EL (cell line): ENCODE results near the gene CHST7.
"Not testable (repeated sequence)": the region's sequence is repeated elsewhere in the genome, so short reads cannot be mapped to it uniquely, and the experiment has no call there.

Experiments
- DNase-seq: peaks from one replicate; pipeline ENCODE4 v3.0.0-alpha.2; 2016

Gene CHST7, protein sequence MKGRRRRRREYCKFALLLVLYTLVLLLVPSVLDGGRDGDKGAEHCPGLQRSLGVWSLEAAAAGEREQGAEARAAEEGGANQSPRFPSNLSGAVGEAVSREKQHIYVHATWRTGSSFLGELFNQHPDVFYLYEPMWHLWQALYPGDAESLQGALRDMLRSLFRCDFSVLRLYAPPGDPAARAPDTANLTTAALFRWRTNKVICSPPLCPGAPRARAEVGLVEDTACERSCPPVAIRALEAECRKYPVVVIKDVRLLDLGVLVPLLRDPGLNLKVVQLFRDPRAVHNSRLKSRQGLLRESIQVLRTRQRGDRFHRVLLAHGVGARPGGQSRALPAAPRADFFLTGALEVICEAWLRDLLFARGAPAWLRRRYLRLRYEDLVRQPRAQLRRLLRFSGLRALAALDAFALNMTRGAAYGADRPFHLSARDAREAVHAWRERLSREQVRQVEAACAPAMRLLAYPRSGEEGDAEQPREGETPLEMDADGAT

DNA sequence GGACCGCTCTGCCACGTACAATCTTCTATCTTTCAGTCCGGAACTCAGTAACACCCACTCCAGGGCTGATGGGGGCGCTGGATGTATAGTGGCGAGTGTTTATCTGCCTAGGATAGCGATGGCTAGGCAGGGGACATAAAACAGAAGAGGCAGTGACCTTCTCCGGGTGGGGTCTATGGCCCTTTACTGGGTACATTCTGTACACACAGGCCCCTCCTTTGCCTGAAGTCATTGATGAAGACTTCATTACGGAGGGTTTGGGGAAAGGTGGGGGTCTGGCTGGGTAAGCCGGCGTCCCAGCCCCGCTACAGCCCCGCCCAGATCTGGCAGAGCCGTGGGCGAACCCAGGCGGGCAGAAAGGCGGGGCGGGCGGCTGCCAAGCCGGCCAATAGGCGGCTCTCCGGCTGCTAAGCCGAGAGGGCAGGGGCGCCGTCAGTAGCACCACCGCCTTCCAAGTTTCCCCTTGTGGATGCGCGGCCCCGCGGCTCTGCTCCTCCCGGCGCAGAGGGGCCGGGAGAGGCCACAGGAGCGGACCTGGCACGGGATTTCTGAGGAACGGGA lies at the start of gene CHST7:
Gene CHST7, plus strand, starts transcription at position 435 of the 561 bp plus-strand sequence. CDS start 167 bp downstream, outside the sequence.
- DNase-seq, result peak; percentile 72

DNA sequence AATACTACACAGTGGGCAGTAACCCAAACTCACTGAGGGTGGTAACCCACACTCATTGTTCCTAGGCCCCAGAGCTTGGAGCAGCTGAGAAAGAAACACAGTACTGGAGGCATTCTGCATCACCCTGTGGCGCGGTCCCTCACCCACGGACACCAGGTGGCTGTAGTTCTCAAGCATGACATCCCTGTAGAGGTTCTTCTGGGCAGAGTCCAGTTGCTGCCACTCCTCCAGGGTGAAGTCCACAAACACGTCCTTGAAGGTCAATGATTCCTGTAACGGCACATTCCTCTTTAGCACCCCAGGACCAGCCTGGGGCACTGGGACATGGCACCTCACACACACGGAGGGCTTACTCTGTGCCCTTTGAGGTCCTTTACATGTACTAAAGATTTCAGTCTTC lies 44.9 kb upstream of the CHST7 start:
- not testable (repeated sequence) for DNase-seq

DNA sequence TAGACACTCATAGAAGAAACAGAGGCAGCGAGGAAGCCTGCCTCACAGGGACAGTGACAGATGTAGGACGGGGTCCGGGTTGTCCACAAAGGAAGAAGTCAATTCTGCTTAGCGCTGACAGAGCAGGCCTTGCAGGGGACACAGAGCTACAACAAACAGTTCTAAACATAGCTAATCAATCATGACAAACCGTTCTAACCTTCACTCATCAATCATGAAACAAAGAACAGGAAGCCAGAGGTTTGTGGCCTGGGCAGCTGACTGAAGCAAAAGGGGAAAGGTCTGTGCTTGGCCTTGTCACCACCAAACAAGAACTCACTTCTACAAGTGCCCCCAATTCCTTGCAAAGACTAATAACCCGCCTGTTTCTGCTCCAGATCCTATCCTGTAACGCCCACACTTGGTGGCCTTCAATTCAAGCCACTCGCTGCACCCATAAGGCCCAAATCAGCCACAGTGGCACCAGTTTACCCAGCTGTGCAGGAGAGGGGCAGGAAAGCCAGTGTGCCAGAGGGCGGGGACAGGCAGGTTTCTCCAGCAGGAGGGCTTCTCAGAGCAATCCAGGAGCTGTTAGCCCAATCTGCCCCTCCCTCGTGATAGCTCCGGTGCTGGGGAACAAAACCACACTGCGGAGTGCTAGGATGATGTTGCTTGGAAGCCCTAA lies 43.7 kb upstream of the CHST7 start:
- not testable (repeated sequence) for DNase-seq

DNA sequence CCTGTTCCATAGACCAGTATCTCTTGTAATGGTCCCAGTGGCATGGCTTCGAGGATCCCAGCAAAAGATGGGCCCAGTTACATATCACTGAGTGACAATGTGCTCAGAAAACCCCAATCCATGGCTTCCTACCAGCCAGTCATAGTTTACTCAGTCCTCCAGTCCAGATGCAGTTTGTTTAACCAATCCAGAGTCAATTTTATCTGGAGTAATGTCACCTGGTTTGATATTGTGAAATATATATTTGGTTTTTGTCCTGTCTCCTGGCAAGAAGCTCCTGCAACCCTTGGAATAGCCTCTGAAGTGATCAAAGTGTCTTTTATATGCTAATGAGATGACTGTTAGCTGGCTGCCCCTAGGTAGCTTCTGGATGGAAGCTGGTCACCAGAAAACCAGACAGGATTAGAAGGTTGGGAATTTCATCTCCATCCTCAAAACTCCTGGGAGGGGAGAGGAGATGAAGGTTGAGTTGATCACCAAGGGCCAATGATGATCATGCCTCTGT lies 43.1 kb upstream of the CHST7 start:
- DNase-seq, result not testable (repeated sequence)

DNA sequence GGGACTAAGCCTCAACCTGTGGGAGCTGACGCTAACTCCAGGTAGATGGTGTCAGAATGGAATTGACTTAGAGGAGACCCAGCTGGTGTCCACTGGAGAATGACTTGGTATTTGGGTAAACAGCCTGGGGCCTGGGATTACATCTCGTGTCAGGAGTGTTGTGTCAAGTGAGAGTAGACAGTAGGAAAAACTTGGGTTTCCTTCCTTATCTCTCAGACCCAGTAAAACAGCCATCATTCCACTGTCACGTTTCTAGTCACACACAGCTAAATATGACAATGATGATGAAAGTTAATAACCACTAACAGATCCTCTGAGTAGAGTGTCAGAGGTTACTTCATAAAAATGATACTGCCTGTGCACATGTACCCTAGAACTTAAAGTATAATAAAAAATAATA lies 42.1 kb upstream of the CHST7 start:
- no peak for DNase-seq

DNA sequence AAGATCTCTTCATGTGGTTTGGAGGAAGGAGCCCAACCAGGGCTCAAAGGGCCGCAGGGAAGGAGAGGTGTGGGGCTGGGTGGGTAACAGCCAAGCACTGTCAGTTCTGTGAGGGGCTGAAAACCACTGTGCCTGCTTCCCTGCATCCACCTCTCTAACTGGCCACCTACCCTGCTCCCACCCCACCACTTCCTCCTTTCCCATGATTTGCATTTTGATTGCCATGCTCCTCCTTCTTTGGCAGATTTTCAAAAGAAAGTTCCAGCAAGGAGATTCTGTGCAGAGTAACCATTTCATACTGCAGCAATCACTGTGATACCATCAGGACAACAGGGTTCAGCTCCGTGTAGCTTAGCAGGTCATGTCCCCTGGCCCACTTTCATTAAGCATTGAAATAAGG lies 30.1 kb upstream of the CHST7 start:
- DNase-seq, result no peak

DNA sequence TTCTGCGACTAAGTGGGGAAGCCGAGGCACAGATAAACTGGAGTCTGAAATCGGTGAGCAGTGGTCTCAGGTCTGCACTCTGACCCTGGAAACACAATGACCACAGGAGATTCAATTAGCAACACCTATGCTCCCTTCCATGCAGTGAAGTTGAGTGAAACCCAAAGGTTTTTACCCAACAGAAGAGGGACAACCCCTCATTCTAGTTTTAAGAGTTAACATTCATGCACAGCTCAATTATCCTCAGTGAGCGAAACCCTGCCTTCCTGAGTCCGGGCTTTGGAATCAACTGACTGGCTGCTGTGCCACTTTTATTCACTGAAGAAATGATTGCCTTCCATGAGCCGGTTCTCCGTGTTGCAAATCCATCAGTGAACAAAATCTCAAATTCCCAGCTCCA lies 29.0 kb upstream of the CHST7 start:
- DNase-seq, result not testable (repeated sequence)

DNA sequence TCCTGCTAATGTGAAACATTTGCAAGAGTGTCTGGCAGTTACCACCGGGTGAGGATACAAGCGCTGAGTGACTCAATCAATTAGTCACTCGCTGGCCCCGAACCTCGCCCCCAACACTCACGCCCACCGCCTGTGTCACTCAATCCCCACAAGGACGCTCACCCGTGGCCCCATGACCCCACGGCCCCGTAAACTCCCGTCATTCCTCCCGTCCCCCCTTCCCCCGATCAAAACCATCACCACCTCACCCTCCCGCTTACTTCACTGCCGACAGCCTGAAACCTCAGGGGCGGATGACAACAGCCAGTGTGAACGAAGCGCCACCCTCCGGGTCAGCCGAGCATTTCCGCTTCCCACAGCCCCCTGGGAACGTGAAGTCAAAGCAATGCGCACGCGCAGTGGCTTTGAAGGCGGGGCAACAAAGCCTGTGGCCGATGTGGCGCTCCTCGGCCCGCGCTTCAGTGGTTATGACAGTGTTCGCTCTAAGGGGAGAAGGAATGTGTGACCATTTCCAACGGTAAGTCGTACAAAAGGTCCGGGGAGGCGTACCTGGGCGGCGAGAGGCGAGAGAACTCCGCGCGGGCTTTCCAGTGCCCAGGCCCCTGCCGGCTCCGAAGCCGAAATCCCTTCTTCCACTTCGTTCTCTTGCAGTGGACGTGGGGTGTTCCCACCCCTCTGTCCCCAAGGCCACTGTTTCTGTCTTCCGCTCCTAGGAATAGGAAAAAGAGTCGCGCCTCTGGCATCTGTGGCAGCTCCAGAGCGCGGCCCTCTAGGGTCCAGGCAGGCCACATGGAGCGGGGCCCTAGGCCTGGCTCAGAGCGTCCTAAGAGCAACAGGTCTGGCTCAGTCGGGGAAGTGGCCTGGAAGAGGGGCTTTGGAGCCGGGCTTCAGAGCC lies 28.2 kb upstream of the CHST7 start, which contains the start of gene ZNF674:
Gene ZNF674, minus strand, starts transcription at position 311 of the 895 bp plus-strand sequence. CDS start 3,334 bp downstream, outside the sequence.
- DNase-seq, result peak; percentile 90

DNA sequence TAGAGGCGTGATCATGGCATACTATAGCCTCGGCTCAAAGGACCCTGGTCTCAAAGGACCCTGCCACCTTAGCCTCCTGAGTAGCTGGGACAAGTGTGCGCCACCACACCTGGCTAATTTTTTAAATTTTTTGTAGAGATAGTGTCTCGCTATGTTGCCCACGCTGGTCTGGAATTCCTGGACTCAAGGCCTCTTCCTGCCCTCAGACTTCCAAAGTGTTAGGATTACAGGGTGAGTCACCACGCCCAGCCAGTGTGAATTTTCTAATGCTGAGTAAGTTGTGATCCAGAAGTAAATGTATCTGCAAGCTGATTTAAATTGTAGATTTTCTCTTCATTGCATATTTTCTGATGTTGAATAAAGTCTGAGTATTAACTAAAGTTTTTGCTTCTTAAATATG lies 25.7 kb upstream of the CHST7 start:
- peak; percentile 83 for DNase-seq

DNA sequence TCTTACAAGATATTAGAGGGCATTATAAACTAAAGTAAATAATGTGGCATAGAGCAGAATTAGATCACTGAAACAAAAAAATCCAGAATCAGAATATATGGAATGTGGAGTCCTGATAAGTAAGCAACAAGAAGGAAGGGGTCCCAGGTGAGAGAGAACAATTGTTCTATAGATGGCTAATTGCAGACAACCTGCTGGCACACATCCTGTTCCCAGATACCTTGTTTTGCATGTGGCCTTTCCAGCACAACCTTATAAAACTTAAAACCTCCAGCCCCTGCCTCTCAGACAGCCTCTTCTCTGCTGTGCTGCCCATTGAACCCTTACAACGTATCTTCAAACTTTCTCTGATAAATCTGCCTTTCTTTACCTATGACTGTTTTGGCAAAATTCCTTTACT lies 23.7 kb upstream of the CHST7 start:
- no peak for DNase-seq

DNA sequence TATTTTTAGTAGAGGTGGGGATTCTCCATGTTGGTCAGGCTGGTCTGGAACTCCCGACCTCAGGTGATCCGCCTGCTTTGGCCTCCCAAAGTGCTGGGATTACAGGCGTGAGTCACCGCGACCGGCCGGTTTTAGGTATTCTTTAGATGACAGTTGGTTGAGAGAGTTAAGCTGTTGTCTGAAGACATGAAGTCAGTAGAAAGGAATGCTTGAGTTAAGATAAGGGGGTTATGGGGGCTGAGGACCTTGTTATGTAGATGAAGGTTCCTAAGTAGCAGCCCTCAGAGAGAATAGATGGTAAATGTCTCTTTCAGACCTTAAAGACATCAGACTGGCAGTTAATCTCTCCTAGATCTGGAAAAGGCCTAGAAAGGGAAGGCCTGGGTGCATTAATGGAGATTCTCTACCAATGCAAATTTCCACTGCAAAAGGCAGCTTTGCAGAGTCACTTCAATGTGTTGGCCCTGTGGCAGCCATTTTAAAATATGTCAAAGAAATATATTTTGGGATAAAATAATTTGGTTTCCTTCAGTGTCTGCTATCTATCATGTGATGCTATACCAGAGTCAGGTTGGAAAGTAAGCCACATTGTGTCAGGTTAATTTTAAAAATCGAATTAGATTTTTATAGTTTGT lies 22.0 kb upstream of the CHST7 start:
- DNase-seq, result peak; percentile 53

DNA sequence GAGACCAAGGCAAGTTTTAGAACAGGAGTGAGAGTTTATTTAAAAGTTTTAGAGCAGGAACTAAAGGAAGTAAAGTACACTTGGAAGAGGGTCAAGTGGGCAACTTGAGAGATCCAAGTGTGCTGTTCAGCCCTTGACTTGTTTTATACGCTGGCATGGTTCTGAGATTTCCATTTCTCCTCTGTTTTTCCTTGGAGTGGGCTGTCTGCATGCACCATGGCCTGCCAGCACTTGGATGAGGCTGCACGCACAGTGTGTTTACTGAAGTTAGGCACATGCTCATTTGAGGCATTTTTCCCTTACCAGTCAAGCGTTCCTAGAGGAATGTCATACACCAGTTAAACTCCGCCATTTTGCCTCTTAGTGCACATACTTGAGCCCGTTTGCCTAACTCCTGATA lies 19.6 kb upstream of the CHST7 start:
- no peak for DNase-seq

DNA sequence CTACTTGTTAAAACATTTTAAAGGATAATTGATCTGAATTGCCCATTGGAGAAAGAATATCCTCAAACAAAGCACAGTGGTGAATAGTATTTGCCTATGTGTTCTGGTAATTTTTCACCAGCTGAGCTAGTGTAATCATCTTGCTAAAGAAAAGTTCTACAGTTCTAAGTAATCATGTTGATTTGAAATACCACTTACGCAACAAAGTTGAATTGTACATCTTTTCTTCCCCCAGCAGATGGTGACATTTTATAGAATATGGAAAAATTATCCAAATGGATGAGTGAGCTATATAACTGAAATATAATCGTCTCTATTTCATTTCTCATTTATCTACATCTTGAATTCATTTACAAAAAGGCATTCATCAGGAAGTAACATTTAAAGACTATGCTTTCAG lies 18.6 kb upstream of the CHST7 start:
- DNase-seq, result peak; percentile 21

DNA sequence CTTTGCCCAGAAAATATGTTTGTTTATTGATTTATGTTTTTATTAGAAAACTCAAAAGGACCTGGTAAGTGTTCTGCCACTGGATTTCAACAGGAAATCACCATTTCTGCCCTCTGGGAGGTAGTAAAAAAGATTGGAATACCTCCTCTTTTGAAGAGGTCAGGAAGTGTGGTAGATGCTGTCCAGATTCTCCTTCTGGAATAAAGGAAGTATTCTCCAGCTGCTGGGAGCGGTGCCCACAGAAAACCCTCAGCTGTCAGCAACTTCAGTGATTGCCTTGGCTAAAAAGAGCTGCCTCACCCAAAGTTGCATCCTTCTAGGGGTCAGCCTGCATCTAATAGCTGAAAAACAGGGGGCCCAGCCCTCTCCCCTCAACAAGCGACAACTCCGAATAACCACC lies 14.5 kb upstream of the CHST7 start:
- DNase-seq, result no peak

DNA sequence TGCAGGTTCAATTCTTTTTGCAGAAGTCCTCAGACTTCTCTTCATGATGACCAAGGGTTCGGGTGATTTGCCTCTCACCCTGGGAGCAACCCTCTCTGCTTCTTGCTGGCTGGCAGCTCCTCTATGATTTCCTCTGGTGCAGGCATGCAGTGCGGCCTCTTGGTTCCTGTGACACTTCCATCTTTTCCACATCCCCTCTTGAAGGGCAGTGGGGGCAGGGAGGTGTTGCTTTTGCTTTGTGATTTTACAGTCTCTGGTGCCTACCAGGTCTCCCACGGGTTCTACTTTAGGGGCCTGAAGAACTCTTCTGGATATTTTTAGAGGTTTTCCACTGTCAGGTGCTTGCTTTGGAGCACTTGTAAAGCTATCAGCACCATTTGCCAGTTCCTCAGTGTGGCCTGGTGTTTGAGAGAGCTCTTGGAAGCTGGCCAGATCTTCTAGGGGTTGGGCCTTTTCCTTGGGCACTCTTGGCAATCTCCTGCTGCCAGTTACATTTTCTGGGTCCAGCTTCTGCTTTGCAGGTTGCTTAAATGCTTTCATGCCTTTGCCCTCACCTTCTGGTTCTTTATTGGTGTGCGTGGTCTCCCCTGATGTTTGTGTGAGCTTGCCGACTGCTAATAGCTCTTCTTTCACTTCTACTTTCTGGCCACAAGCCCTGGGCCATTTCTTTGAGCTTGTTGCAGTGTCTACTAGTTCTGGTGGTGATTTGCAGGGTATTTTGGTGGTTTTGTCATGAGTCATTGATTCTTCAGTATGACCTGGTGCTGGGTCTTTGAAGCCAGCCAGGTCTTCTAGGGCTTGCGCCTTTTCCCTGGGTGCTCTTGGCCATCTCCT lies 11.5 kb upstream of the CHST7 start:
- no peak for DNase-seq

DNA sequence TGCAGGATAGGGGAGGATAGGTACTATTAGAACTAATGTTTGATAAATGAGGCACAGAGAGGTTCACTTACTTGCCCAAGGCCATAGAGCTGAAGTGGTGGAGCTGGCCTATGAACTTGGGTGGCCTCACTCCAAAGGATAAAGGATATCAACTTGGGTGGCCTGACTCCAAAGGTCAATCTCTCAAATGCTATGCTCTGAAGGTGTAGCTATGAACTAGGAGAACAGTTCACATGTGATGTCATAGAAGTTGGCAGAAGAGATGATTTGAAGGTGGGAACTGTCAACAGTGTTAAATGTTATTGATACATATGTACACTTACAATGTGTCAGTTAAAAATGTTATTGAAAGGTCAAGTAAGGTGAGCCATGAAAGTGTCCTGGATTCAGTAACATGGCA lies 6.2 kb upstream of the CHST7 start:
- no peak for DNase-seq

DNA sequence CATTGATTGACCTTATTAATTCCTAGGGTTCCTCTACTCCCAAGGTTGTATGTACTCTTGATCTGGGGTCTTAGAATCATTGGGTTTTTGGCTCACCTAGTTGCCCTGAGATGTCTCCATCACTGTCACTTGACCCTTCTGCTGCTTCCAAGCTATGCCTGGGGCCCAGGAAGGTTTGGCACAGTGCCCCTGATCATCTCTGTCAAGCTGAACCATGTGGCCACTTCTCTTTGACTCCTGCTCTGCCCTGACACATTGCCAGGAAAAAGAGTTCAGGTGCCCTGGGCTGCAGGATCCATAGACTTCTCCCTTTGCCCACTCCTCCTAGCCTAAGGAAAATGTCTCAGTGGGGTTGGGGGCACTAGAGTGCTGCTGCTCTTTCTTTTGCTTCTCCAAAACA lies 3.9 kb upstream of the CHST7 start:
- no peak for DNase-seq

DNA sequence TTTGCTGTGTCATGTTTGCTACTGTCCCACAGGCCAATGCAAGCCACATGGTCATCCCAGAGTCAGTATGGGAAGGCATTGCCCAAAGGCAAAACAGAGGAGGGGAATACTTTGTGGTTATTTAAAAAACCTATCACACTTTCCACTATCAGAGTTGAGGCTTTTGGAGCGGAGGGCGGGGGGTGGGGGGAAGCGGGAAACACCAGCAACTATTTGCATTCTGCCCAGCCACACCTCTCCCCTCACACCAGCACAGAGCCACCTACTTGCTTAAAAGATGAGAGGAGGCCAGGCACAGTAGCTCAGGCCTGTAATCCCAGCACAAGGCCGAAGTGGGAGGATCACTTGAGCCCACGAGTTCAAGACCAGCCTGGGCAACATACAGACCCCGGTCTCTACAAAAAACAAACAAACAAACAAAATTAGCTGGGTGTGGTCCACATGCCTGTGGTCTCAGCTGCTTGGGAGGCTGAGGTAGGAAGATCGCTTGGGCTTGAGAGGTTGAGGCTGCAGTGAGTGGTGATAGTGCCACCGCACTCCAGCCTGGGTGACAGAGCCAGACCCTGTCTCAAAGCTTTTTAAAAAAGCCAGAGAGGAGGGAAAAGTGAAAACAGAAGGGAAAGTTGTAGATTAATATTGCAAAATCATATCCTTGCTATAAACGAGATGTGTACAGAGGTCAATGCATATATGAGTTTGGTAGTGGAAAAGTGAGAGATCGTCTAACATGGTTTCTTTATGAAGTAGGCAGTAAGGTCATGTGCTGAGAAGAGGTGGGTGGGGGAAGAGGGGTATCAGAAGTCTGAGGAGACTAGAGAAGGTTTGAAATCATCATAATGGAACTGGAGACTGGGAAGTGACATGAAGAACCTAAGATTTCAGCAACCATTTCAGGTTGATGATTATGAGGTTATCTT lies 1.9 kb upstream of the CHST7 start:
- no peak for DNase-seq

DNA sequence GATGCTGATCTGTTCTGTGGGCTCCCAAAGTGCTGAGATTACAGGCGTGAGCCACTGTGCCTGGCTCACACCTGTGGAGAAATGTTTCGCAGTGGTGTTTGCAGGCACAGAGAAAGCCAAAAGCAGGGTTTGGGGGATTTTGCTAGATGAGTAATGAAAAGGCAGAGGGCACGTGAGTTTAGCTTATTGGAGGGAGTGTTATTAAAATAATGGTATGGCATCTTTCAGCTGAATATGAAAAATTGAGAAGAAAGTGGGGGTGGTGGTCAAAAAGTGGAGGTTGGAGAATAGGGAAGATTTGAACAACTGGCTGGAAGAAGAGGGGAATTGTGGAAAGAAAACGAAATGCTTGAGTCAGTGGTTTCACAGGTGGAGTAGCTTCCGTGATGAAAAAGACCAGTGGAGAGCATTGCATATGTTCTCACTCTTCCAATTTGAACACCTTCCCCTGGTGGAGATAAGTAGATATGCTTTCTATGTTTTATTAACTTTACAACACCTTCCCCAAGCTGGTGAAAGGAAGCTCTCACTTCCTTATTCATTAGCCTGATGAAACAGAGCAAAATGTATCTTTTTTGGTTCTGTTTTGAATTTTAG lies 1.1 kb upstream of the CHST7 start:
- no peak for DNase-seq
